Stimulated activated CD8-positive, alpha-beta memory T cell treated with anti-CD3 and anti-CD28 coated beads, Interleukin-12 subunit alpha, Interleukin-12 subunit beta, amount 100 ng/mL, for 4 hours (primary cell): ENCODE data around the gene GRID1.

ENCODE experiments used
- DNase-seq: peaks from one replicate; pipeline ENCODE4 v3.0.0-alpha.2; 2020; ENCODE audit warnings: low read depth

The GRID1 gene

GRCh38 chr10:85921789-85922188 lies 444.8 kb downstream of the GRID1 start:
- DNase-seq: no peak

GRCh38 chr10:85920311-85920710 lies 446.3 kb downstream of the GRID1 start:
- DNase-seq: no peak

- no peak for DNase-seq
These were observed 447.0 kb downstream of the GRID1 start for GRCh38 chr10:85919491-85920021.

- DNase-seq: no peak
These were observed 448.2 kb downstream of the GRID1 start for GRCh38 chr10:85918371-85918770.

DNA sequence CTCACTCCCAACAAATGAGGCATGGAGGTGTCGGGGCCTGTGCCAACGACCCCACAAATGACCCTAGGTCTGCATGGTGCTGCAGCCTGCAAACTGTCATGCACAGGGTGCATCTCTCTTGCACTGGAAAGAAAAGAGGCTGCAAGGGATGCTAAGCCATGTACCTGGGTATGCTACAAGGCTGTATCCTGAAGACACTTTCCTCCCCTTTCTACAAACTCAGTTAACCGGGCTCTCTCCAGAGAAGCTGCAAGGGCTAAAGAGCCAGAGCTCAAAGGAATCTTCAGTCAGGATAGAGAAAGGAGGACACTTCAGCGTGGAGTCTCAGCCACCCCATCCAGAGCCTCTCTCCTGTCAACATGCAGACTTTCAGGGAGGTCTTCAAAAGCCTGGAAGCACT lies 449.0 kb downstream of the GRID1 start:
- no peak for DNase-seq

DNA sequence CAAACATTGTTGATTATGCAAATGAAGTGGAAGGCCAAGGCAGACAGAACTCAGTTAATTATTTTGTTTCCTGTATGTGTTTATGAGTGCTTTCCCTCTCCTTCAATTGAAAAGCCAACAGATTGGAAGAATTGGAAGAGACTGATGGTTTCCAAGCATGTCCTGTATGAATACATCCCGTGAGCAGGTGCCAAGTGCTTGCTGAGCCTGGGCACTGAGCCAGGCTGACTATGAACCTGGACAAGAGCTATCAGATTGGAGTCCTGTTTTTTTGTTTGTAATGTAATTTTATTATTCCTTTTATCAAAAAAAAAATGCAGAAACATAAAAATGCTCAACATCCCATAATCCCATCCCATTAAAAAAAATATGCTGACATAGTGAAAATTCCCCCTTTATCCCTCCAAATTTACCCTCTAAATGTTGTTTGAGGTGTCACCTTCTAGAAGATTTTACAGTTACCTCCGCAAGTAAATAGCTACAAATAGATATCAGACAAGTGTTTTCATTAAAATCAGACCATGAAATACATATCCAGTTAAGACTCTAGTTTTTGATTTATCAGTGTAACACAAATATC lies 449.5 kb downstream of the GRID1 start:
- DNase-seq: no peak

GRCh38 chr10:85916286-85916685 lies 450.3 kb downstream of the GRID1 start:
- no peak for DNase-seq

GRCh38 chr10:85915245-85915846 lies 451.2 kb downstream of the GRID1 start:
- no peak for DNase-seq

DNA sequence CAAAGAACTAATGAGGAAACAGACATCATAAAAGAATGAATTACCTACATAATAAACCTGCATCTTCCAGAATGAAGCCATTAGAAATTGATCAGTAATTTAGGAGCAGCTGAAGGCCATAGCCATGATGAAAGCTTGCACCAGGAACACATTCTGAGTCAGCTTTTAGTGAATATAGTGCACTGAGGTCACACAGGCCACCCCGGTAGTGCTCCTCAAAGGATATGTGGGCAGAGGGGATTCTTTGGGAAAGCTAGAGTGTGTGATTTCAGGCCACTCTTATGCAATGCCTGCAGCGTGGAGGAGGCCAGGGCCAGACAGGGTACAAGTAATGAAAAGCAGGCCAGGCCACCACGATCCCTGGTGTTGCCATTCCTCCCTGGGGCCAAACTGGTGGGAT lies 451.9 kb downstream of the GRID1 start:
- DNase-seq: no peak

DNA sequence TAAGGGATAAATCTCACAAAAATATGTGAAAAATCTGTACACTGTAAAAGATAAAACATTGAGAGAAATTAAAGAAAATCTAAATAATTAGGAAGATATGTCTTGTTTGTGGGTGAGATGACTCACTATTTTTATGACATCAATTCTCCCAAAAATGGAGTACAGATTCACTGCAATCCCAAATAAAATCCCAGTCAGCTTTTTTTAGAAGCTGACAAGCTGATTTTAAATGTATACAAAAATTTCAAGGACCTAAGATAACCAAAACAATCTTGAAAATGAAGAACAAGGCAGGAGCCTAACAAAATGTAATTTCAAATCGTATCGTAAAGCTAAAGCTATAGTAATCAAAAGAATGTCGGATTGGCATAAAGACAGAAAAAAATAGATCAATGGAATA lies 458.1 kb downstream of the GRID1 start:
- DNase-seq: no peak

DNA sequence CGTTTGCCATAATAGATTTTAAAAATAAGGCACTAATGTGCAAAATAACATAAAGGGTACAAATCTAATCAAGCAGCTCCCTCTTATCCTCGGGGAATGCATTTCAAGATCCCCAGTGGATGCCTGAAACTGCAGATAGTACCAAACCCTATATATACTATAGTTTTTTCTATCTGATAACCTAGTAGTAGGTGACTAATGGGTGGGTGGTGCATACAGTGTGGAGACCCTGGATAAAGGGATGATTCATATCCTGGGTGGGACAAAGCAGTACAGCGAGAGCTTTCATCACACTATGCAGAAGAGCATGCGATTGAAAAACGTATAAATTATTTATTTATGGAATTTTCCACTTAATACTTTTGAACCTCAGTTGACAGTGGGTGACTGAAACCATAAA lies 464.5 kb downstream of the GRID1 start:
- no peak for DNase-seq

- no peak for DNase-seq
These were observed 465.0 kb downstream of the GRID1 start for GRCh38 chr10:85901599-85901998.

DNA sequence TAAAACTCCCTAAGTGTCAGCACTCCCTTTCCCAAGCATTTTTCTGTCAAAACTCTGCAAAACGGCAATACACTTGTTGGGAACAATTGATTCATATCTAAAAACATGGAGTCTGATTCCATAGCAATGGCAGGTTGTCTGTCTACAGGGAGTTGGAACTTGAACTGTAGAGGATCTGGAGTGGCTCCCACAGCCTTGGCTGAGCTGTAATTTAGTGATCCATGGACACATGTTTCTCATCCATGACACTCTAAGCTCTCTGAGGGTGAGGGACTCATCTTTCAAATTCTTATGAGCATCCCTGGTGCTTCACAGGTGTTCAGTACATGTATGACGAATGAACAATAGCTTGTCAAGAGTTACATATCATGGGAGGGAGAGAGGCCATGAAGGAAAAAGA lies 466.1 kb downstream of the GRID1 start:
- DNase-seq: no peak

- no peak for DNase-seq
These were observed 466.5 kb downstream of the GRID1 start for GRCh38 chr10:85900061-85900460.

DNA sequence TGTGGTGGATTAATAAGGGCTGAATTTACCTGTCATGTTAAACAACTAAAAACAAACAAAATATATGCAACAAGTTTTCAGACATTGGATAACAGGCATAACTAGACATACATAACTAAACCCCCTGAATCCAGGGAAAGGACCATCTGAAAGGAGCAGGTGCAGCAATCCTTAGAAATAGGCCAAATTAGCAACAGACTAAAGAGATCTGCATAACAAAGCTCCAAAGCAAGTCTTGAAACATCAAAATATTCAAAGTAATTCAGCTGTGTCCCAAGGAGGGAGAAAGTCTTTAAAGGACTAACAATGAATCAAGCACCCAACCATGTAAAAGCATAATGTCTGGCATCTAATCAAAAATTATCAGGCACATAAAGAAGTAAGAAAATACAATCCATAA lies 475.1 kb downstream of the GRID1 start:
- no peak for DNase-seq

- no peak for DNase-seq
These were observed 478.0 kb downstream of the GRID1 start for GRCh38 chr10:85888559-85888958.

DNA sequence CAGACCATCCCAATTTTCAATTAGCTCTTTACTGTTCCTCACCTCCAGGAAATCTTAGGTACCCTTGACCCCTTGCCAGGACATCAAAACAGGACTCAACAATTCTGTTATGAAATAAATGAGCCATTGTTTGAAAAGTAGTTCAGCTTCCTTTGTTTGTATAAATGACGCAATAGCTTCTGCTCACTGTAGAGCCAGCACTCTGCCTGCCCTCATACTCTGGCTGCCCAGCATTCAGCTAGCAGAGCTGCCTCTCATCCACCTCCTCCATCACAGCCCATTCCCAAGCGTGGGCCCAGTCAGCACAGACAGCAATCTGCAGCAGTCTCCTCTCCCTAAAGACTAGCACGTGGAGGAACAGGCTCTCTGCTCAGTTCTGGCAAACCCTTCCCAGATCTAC lies 478.6 kb downstream of the GRID1 start:
- no peak for DNase-seq

DNA sequence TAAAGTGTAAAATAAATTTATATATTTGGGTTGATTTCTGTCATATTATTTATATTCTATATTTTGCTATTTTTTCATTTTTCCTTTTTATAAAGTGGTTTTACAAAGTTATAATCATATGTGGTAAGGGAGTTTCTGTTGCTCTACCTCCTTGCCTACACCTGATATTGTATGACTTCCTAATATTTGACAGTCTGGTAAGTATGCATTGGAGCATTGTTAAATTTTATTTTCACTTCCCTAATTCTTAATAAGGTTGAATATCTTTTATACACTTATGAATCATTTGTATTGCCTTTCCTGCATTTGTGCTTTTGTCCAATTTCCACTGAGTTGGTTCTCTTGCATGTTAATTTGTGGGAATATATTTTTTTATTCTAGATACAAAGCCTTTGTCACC lies 492.4 kb downstream of the GRID1 start:
- DNase-seq: no peak

GRCh38 chr10:85873063-85873462 lies 493.5 kb downstream of the GRID1 start:
- no peak for DNase-seq

DNA sequence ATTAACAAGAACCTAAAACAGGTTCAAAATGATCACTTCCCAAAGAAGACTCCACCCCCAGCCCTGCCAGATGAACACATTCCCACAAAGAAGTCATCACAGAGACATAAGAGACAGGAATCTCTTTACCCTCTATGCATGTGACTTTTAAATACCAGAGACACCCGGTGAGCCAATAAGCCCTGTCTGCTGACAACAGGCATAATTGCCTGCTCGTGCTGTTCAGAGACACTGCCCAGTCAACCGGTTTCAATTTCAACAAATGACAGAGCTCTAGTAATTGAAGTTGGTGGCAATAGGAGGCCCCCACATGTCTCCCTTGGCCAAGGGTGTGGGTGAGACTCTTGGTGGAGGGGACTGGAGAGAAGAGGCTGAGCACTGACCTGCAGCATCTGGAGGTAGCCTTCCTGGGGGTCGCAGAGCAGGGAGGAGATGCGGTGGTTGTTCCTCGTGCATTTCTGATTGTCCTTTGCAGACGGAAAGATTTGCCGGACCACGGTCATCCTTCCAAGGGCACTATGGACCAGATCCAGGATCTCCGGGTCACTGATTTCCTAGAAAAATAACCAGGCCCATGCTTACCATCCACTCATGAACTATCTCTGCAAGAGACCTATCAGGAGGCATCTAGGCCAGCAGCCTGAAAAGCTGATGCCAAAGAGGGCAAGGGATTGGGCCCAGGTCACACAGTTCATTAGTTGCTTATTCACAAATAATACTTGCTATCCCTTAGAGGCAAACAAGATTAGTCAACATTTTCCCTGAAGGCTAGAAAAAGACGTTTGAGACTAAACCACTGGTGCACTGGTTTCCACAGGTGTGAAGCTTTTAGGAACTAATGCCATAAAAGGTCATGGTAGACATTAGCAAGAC lies 497.7 kb downstream of the GRID1 start:
- no peak for DNase-seq

DNA sequence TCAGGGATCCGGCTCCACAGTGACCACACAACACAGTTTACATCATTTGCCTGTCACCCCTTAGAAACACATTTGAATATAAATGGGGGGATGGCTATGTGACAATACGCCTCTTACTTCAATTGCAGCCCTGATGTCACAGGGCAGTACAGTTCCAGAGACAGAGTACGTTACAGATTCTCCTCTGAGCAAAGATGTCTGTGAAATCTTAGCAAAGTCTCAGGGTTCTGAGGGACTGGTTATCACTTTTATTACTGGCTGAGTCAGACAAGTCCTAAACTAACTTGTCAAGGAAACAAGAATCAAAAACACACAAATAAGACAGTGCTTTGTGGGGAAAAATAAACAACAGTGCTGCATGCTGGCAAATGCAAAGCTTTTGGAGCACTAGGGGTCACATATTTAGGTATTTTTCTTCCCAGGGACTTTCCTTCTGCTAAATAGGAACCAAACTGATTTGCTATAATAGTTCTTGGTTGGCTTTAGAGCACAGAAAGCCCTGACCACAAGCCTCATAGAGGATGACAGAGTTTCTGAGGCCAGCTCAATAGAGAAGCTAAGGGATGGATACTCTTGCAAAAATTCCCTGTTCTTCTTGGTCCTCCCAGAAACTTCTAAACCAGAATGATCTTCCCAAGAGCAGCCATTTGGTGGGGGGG lies 501.6 kb downstream of the GRID1 start:
- DNase-seq: no peak

DNA sequence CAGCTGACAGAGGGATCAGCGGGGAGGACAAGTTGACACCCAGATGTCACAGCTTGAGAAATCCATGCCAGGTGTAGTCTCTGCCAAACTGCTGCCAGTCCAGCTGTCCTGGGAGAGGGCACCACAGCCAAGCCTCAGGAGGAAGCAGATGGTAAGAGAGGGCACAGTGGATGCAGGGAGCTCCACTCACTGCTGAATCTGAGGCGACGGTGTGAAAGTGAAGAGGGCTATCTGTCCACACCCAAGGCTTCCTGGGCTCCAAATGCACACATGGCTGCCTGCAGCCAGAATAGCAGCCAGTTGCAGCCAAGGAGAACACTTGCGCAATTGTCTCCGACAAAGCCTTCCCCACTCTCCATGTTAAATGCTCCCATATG lies 502.4 kb downstream of the GRID1 start:
- DNase-seq: no peak
